HEK293 (cell line): Measurements from ENCODE around the gene RDX.

Experiments
- CTCF ChIA-PET: fragments of 350-600 bp; formaldehyde crosslinking; extraction: SDS; loops from one replicate; lab custom pipeline; 2021; ENCODE audit warnings: antibody characterized with exemption; lab: Yijun Ruan, JAX
- POLR2A ChIA-PET: fragments of 300-600 bp; formaldehyde crosslinking; extraction: SDS; loops from one replicate; lab custom pipeline; 2020; ENCODE audit warnings: antibody characterized with exemption, inconsistent platforms; lab: Yijun Ruan, JAX
- H3K27ac ChIP-seq: fragments of 200-500 bp; sonication (Bioruptor generic); 2 replicates; pipeline ENCODE4 v1.5.1; 2014; ENCODE audit warnings: low read depth, low read length, control low read depth, inconsistent platforms; ENCODE audit errors: extremely low read depth
- H3K36me3 ChIP-seq, 2 experiments: fragments of 200-500 bp in 1 of 2; sonication (Bioruptor generic) in 1 of 2; 1 replicate in 1 of 2; 2 replicates in 1 of 2; pipeline ENCODE4 v1.5.1; 2014 to 2017; ENCODE audit warnings: inconsistent platforms in 2 of 2, low read length in 2 of 2; ENCODE audit not compliant: control insufficient read depth in 2 of 2, insufficient read depth in 1 of 2
- H3K4me1 ChIP-seq: fragments of 200-500 bp; sonication (Bioruptor generic); 2 replicates; pipeline ENCODE4 v1.5.1; 2014; ENCODE audit warnings: mild to moderate bottlenecking, low read length, inconsistent platforms; ENCODE audit not compliant: control insufficient read depth, insufficient read depth
- H3K4me3 ChIP-seq: 2 replicates; pipeline ENCODE4 v1.5.1; 2011; ENCODE audit warnings: low read depth, mild to moderate bottlenecking, control low read depth, low read length, moderate library complexity
- H3K9me3 ChIP-seq: fragments of 200-500 bp; sonication (Bioruptor generic); 2 replicates; pipeline ENCODE4 v1.5.1; 2014; ENCODE audit warnings: low read depth, low read length, inconsistent platforms; ENCODE audit not compliant: control insufficient read depth, insufficient read depth
- GFI1B ChIP-seq: fragments of 450-650 bp; formaldehyde crosslinking; IDR thresholded peaks from 2 replicates; pipeline ENCODE4 v1.5.1; 2016; ENCODE audit warnings: missing biosample characterization, missing genetic modification characterization
- ZBTB11 ChIP-seq: fragments of 450-650 bp; formaldehyde crosslinking; conservative IDR thresholded peaks from 2 replicates; pipeline ENCODE4 v1.5.1; 2016; ENCODE audit warnings: low read depth, missing biosample characterization, missing genetic modification characterization
- ZBTB20 ChIP-seq: fragments of 450-650 bp; formaldehyde crosslinking; IDR thresholded peaks from 2 replicates; pipeline ENCODE4 v1.5.1; 2016; ENCODE audit warnings: missing biosample characterization, missing genetic modification characterization
- ZNF302 ChIP-seq: fragments of 450-650 bp; formaldehyde crosslinking; IDR thresholded peaks from 2 replicates; pipeline ENCODE4 v1.5.1; 2016; ENCODE audit warnings: missing biosample characterization, missing genetic modification characterization, low read depth
- ZNF518A ChIP-seq: fragments of 450-650 bp; formaldehyde crosslinking; conservative IDR thresholded peaks from 2 replicates; pipeline ENCODE4 v1.5.1; 2016; ENCODE audit warnings: low read depth, missing biosample characterization, missing genetic modification characterization
- ZNF837 ChIP-seq: fragments of 450-650 bp; formaldehyde crosslinking; IDR thresholded peaks from 2 replicates; pipeline ENCODE4 v1.5.1; 2016; ENCODE audit warnings: missing biosample characterization, missing genetic modification characterization
- TF ChIP-seq, protein P1 (sequence below): fragments of 450-650 bp; IDR thresholded peaks from 2 replicates; pipeline ENCODE4 v1.5.1; 2018; ENCODE audit warnings: missing biosample characterization, mild to moderate bottlenecking, missing genetic modification characterization
- TF ChIP-seq, protein P2 (sequence below): fragments of 450-650 bp; formaldehyde crosslinking; IDR thresholded peaks from 2 replicates; pipeline ENCODE4 v1.5.1; 2017; ENCODE audit warnings: missing biosample characterization, missing genetic modification characterization
- TF ChIP-seq, protein P3 (sequence below): fragments of 450-650 bp; formaldehyde crosslinking; IDR thresholded peaks from 2 replicates; pipeline ENCODE4 v1.5.1; 2016; ENCODE audit warnings: missing biosample characterization, missing genetic modification characterization, borderline replicate concordance

RDX gene

DNA sequence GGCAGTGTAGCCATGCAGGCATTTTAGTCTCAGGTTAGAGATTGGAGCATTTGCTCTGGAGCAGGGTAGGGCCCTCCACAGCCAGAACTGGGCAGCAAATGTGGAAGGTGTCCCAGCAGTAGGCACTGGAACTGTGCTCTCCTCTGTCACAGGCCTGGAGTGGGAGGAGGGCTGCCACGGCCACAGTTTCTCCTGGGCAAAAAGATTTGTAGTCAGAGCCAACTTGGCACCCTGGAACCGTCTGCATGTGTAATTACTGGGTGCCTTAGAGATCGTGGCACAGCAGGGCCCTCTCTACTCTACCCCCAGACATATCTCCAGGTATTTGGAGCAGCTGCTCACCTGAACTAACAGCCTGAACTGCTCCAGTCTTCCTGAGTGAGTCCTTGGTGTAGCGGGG is 109.5 kb downstream of the RDX start (continued):
- TF ChIP-seq, protein P1, sequence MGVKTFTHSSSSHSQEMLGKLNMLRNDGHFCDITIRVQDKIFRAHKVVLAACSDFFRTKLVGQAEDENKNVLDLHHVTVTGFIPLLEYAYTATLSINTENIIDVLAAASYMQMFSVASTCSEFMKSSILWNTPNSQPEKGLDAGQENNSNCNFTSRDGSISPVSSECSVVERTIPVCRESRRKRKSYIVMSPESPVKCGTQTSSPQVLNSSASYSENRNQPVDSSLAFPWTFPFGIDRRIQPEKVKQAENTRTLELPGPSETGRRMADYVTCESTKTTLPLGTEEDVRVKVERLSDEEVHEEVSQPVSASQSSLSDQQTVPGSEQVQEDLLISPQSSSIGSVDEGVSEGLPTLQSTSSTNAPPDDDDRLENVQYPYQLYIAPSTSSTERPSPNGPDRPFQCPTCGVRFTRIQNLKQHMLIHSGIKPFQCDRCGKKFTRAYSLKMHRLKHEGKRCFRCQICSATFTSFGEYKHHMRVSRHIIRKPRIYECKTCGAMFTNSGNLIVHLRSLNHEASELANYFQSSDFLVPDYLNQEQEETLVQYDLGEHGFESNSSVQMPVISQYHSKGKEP (tag by site-specific recombination), result no peak
- TF ChIP-seq GFI1B (tag by site-specific recombination) (no peak), ZBTB11 (no peak), ZBTB20 (no peak)
- TF ChIP-seq, protein P2, sequence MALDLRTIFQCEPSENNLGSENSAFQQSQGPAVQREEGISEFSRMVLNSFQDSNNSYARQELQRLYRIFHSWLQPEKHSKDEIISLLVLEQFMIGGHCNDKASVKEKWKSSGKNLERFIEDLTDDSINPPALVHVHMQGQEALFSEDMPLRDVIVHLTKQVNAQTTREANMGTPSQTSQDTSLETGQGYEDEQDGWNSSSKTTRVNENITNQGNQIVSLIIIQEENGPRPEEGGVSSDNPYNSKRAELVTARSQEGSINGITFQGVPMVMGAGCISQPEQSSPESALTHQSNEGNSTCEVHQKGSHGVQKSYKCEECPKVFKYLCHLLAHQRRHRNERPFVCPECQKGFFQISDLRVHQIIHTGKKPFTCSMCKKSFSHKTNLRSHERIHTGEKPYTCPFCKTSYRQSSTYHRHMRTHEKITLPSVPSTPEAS (tag by site-specific recombination), result no peak
- TF ChIP-seq, all 188 proteins: peak for 0

DNA sequence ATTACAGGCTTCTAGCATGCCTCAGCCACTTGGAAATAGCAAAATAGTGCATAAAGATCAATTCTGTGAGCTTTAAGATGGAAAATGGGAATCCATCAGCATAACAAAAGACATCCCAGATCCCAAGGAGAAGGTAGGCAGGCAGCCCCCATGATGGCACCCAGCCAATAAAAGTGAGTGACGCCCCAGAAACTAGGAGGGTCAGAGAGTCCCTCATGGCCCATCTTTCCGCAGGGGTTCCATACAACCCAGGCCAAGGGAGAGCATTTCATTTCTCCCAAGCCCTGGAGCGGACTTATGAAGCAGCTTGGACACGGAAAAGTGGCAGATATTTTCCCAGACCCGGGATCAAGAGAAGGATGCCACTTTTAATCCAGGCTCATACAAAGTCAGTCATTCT is 110.0 kb downstream of the RDX start:
- Histone ChIP-seq H3K4me3 (no peak overlapping the region), H3K9me3 (no peaks in the 10 kb centered on the region), H3K4me1 (no peaks in the 10 kb centered on the region), H3K36me3 (no peaks in the 10 kb centered on the region), H3K27ac (no peak overlapping the region)
- TF ChIP-seq, protein P3, sequence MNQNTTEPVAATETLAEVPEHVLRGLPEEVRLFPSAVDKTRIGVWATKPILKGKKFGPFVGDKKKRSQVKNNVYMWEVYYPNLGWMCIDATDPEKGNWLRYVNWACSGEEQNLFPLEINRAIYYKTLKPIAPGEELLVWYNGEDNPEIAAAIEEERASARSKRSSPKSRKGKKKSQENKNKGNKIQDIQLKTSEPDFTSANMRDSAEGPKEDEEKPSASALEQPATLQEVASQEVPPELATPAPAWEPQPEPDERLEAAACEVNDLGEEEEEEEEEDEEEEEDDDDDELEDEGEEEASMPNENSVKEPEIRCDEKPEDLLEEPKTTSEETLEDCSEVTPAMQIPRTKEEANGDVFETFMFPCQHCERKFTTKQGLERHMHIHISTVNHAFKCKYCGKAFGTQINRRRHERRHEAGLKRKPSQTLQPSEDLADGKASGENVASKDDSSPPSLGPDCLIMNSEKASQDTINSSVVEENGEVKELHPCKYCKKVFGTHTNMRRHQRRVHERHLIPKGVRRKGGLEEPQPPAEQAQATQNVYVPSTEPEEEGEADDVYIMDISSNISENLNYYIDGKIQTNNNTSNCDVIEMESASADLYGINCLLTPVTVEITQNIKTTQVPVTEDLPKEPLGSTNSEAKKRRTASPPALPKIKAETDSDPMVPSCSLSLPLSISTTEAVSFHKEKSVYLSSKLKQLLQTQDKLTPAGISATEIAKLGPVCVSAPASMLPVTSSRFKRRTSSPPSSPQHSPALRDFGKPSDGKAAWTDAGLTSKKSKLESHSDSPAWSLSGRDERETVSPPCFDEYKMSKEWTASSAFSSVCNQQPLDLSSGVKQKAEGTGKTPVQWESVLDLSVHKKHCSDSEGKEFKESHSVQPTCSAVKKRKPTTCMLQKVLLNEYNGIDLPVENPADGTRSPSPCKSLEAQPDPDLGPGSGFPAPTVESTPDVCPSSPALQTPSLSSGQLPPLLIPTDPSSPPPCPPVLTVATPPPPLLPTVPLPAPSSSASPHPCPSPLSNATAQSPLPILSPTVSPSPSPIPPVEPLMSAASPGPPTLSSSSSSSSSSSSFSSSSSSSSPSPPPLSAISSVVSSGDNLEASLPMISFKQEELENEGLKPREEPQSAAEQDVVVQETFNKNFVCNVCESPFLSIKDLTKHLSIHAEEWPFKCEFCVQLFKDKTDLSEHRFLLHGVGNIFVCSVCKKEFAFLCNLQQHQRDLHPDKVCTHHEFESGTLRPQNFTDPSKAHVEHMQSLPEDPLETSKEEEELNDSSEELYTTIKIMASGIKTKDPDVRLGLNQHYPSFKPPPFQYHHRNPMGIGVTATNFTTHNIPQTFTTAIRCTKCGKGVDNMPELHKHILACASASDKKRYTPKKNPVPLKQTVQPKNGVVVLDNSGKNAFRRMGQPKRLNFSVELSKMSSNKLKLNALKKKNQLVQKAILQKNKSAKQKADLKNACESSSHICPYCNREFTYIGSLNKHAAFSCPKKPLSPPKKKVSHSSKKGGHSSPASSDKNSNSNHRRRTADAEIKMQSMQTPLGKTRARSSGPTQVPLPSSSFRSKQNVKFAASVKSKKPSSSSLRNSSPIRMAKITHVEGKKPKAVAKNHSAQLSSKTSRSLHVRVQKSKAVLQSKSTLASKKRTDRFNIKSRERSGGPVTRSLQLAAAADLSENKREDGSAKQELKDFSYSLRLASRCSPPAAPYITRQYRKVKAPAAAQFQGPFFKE, result no peak
- ChIA-PET POLR2A (no interaction called here), CTCF (interaction anchor here (1.0 kb wide), 1 partner anchor 12 kb away, joined by 6 read pairs; no protein-coding TSS in a partner anchor)

DNA sequence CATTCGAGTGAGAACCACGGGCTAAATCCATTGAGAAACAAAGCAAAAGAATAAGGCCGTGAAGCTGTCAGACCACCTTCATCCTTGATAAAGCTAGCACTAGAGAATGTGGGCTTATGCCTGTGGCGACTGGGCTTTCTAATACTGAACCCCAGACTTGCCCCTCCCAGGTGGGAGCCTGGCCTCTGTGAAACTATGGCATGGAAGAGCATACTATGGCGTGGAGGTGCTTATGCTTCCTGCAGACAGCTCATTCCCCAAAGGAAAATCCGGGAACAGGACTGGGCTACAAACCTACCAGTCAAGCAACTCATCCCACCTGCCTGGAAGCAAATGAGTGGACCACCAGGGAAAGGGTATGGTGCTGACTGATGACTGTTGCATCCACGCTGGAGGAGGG is 110.8 kb downstream of the RDX start:
- Histone ChIP-seq H3K27ac (no peak overlapping the region), H3K4me3 (no peak overlapping the region), H3K36me3 (no peaks in the 10 kb centered on the region)
- POLR2A ChIA-PET, result no interaction called here
- TF ChIP-seq ZNF518A (tag by site-specific recombination) (no peak), ZNF302 (tag by site-specific recombination) (no peak), ZNF837 (tag by site-specific recombination) (no peak)
- TF ChIP-seq, all 188 proteins: peak for 0
- Histone ChIP-seq H3K4me1 (no peaks in the 10 kb centered on the region), H3K9me3 (no peaks in the 10 kb centered on the region)
- CTCF ChIA-PET, result interaction anchor here (0.6 to 1.5 kb wide), 4 partner anchors 9 to 20 kb away, joined by 3 to 4 read pairs (median 3); no protein-coding TSS in a partner anchor
